Brain pericyte (primary cell): ENCODE results near the gene SIAH2.

Source experiments
- DNase-seq: peaks from one replicate; pipeline ENCODE4 v3.0.0-alpha.2; 2012; ENCODE audit warnings: low read depth, low spot score

The SIAH2 gene

GRCh38 chr3:150749255-150749654, 13.7 kb downstream of the SIAH2 start:
- DNase-seq = no peak

- no peak for DNase-seq
Observed at GRCh38 chr3:150748684-150749047, 14.3 kb downstream of the SIAH2 start.

- DNase-seq = no peak
Observed at GRCh38 chr3:150747886-150748683, 14.9 kb downstream of the SIAH2 start.

- DNase-seq = no peak
Observed at GRCh38 chr3:150746791-150747590, 16.0 kb downstream of the SIAH2 start.

- DNase-seq = no peak
Observed at GRCh38 chr3:150745832-150746231, 17.1 kb downstream of the SIAH2 start.

- DNase-seq = no peak
Observed at GRCh38 chr3:150744919-150745211, 18.1 kb downstream of the SIAH2 start.

GRCh38 chr3:150744041-150744918, 18.7 kb downstream of the SIAH2 start:
- DNase-seq = no peak

- no peak for DNase-seq
Observed at GRCh38 chr3:150743508-150743907, 19.5 kb downstream of the SIAH2 start.

GRCh38 chr3:150742679-150743078, 20.3 kb downstream of the SIAH2 start:
- no peak for DNase-seq

- DNase-seq = no peak
Observed at GRCh38 chr3:150742141-150742523, 20.8 kb downstream of the SIAH2 start.

- DNase-seq = no peak
Observed at GRCh38 chr3:150741497-150742140, 21.4 kb downstream of the SIAH2 start.

- no peak for DNase-seq
Observed at GRCh38 chr3:150740733-150741496, 22.1 kb downstream of the SIAH2 start.

GRCh38 chr3:150739877-150740645, 22.9 kb downstream of the SIAH2 start:
- no peak for DNase-seq

GRCh38 chr3:150739200-150739863, 23.6 kb downstream of the SIAH2 start:
- DNase-seq = no peak

- no peak for DNase-seq
Observed at GRCh38 chr3:150738688-150739087, 24.3 kb downstream of the SIAH2 start.

- DNase-seq = no peak
Observed at GRCh38 chr3:150737874-150738679, 24.9 kb downstream of the SIAH2 start.

- no peak for DNase-seq
Observed at GRCh38 chr3:150736903-150737832, 25.8 kb downstream of the SIAH2 start.

- DNase-seq = no peak
Observed at GRCh38 chr3:150736316-150736719, 26.7 kb downstream of the SIAH2 start.
